Suprapubic skin (tissue), 4 donors: ENCODE results near the gene ANKRD18A. TPM values are rescaled to one million over a fixed set of nuclear protein-coding genes. Genes with fewer than 3 reads are reported as not detected.
"Not testable (repeated sequence)": the region's sequence is repeated elsewhere in the genome, so short reads cannot be mapped to it uniquely, and the experiment has no call there.

ENCODE experiments used
- DNase-seq, 2 donors: peaks; one replicate each; pipeline ENCODE4 v3.0.0-alpha.2; 2019; ENCODE audit warnings: low spot score in 2 of 2
- H3K27ac ChIP-seq: fragments of 200-600 bp; sonication (generic); one replicate; pipeline ENCODE4 v1.5.1; 2019
- H3K27me3 ChIP-seq: fragments of 200-600 bp; sonication (generic); one replicate; pipeline ENCODE4 v1.5.1; 2019
- H3K36me3 ChIP-seq: fragments of 200-600 bp; sonication (generic); one replicate; pipeline ENCODE4 v1.5.1; 2019
- H3K4me1 ChIP-seq: fragments of 200-600 bp; sonication (generic); one replicate; pipeline ENCODE4 v1.5.1; 2019
- H3K4me3 ChIP-seq: fragments of 200-600 bp; sonication (generic); one replicate; pipeline ENCODE4 v1.5.1; 2019; ENCODE audit warnings: mild to moderate bottlenecking
- H3K9me3 ChIP-seq: fragments of 200-600 bp; sonication (generic); one replicate; pipeline ENCODE4 v1.5.1; 2019
- EP300 ChIP-seq: sonication (generic); formaldehyde crosslinking; IDR thresholded peaks from one replicate; pipeline ENCODE4 v1.6.1; 2017; ENCODE audit warnings: antibody characterized with exemption
- POLR2A ChIP-seq, 2 donors: fragments of 450-650 bp; IDR thresholded peaks; one replicate each; pipeline ENCODE4 v1.6.1; 2017; ENCODE audit warnings: antibody characterized with exemption in 2 of 2, mild to moderate bottlenecking in 2 of 2, moderate library complexity in 2 of 2
- POLR2AphosphoS5 ChIP-seq, 3 donors: sonication (generic); formaldehyde crosslinking; IDR thresholded peaks; one replicate each; pipeline ENCODE4 v1.6.1; 2017; ENCODE audit warnings: antibody characterized with exemption in 3 of 3
- WGBS: methylation state at CpG from one replicate; pipeline ENCODE4 v1.1.5; 2018; 5-methylcytosine and 5-hydroxymethylcytosine counted together
- total RNA-seq, 4 donors: library from RNA; depleted of rRNA; stranded (reverse); fragments of >200 nt; gene quantifications; one replicate each; pipeline ENCODE4 v1.1.0, GENCODE V29; 2016
- TF ChIP-seq, protein P1 (sequence below), 2 donors: fragments of 200-600 bp in 1 of 2; fragments of 450-650 bp in 1 of 2; sonication (generic) in 1 of 2; IDR thresholded peaks; one replicate each; pipeline ENCODE4 v1.5.1; 2016 to 2019; ENCODE audit warnings: antibody characterized with exemption in 2 of 2, mild to moderate bottlenecking in 1 of 2, moderate library complexity in 1 of 2

The ANKRD18A gene
- total RNA-seq, 4 donors from 2014 or later: 3.1 to 39.0 (median 3.9) TPM

DNA sequence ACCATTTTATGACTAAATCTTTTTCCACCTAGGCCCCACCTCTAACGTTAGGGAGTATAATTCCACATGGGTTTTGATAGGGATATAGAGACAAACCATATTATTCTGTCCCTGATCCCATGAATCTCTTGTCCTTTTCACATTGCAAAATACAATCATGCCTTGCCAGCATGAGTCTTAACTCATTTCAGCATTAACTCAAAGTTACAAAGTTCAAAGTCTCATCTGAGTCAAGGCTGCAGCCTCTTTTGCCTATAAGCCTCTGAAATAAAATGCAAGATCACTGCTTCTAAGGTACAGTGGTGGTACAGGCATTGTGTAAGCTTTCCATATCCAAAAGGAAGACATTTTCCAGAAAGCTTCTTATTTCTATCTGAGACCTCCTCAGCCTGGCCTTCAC is 54.3 kb downstream of the ANKRD18A start:
- not testable (repeated sequence) for H3K36me3 ChIP-seq, H3K4me1 ChIP-seq, H3K4me3 ChIP-seq, H3K27ac ChIP-seq, H3K9me3 ChIP-seq, H3K27me3 ChIP-seq, DNase-seq
- 79% methylated on average over 1 of the region's 1 CpG for WGBS

DNA sequence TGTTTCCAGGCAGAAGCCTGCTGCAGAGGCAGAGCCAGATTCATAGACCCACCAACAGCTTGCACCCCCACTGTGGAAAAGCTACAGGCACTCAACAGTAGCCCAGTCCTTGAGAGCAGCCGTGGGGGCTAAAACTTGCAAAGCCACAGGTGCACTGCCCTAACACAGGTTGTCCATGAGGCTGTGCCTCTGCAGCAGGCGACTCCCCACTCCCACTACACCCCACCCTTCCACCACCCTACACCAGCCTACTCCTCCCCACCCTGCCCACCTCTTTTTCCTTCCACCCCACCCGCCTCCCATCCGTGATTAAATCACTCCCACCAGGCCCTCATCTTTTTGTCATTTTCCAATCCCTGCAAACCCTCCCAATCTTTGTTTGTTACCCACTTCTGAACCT is 55.2 kb downstream of the ANKRD18A start:
- no CpG with 5 or more reads among the region's 4 CpGs for WGBS
- not testable (repeated sequence) for H3K9me3 ChIP-seq, H3K27me3 ChIP-seq, H3K4me3 ChIP-seq, DNase-seq, H3K27ac ChIP-seq, H3K36me3 ChIP-seq, H3K4me1 ChIP-seq

DNA sequence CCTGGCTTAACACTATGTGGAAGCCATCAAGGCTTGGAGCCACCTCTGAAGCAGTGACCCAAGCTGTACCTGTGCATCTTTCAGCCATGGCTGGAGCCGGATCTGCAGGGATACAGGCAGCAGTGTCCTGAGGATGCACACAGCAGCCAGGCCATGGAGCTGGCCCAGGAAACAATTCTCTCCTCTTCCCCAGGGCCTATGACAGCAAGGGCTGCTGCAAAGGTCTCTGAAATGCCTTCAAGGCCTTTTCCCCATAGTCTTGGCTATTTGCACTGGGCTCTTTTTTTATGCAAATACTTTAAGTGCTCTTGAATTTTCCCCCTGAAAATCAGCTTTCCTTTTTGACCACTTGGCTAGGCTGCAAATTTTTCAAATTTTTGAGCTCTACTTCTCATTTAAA is 56.5 kb downstream of the ANKRD18A start:
- not testable (repeated sequence) for H3K27me3 ChIP-seq, H3K4me1 ChIP-seq, H3K4me3 ChIP-seq, DNase-seq, H3K36me3 ChIP-seq, H3K9me3 ChIP-seq, H3K27ac ChIP-seq
- WGBS: no CpG with 5 or more reads among the region's 1 CpG

DNA sequence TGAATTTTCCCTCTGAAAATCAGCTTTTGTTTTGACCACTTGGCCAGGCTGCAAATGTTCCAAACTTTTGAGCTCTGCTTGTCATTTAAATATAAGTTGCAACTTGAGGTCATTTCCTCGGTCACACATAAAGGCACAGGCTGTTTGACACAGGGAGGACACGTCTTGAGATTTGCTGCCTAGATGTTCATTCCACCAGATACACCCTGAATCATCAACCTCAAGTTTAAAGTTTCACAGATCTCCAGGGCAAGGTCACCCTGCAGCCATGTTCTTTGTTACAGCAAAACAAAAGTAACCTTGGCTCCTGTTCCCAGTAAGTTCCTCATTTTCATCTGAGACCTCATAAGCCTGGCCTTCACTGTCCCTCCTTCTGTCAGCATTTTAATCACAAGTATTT is 59.3 kb downstream of the ANKRD18A start:
- not testable (repeated sequence) for H3K27ac ChIP-seq, H3K9me3 ChIP-seq, H3K27me3 ChIP-seq, DNase-seq, H3K36me3 ChIP-seq, H3K4me3 ChIP-seq, H3K4me1 ChIP-seq
- WGBS: 70% methylated on average over 2 of the region's 2 CpGs

DNA sequence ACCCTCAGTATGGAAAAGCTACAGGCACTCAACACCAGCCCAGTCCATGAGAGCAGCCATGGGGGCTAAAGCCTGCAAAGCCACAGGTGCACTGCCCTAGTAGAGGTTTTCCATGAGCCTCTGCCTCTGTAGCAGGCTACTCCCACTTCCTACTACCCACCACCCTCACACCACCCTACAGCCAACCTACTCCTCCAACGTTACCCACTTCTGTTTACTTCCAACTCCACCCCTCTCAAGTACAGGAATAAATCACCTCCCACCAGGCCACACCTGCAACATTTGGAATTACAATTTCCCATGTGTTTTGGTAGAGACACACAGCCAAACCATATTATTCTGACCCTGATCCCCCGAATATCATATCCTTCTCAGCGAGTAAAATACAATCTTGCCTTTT is 61.2 kb downstream of the ANKRD18A start:
- not testable (repeated sequence) for H3K4me3 ChIP-seq, DNase-seq, H3K27ac ChIP-seq, H3K9me3 ChIP-seq, H3K27me3 ChIP-seq, H3K36me3 ChIP-seq, H3K4me1 ChIP-seq
- 79% methylated on average over 3 of the region's 3 CpGs for WGBS

DNA sequence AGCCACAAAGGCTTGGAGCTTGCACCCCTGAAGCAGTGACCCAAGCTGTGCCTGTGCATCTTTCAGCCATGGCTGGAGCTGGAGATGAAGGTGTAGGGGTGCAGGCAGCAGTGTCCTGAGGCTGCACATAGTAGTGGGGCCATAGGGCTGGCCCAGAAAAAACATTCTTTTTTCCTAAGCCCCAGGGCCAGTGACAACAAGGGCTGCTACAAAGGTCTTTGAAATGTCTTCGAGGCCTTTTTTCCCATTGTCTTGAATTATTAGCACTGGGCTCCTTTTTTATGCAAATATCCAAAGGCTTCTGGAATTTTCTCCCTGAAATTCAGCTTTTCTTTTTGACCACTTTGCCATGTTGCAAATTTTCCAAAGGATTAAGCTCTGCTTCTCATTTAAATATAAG is 62.6 kb downstream of the ANKRD18A start:
- not testable (repeated sequence) for H3K36me3 ChIP-seq, H3K4me3 ChIP-seq, H3K4me1 ChIP-seq, H3K27me3 ChIP-seq, DNase-seq, H3K9me3 ChIP-seq, H3K27ac ChIP-seq
- 75% methylated on average over 1 of the region's 1 CpG for WGBS

DNA sequence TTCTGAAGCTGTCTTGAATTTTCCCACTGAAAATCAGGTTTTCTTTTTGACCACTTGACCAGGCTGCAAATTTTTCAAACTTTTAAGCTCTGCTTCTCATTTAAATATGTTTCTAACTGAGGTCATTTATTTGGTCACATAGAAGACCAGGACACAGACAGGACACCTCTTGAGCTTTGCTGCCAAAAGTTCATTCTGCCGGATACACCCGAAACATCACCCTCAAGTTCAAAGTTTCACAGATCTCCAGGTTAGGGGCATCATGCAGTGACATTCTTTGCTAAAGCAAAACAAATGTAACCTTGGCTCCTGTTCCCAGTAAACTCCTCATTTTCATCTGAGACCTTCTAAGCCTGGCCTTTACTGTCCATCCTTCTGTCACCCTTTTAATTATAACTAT is 65.4 kb downstream of the ANKRD18A start:
- DNase-seq, H3K27me3 ChIP-seq, H3K9me3 ChIP-seq, H3K27ac ChIP-seq, H3K36me3 ChIP-seq, H3K4me3 ChIP-seq, H3K4me1 ChIP-seq: not testable (repeated sequence)
- 100% methylated on average over 2 of the region's 2 CpGs for WGBS

DNA sequence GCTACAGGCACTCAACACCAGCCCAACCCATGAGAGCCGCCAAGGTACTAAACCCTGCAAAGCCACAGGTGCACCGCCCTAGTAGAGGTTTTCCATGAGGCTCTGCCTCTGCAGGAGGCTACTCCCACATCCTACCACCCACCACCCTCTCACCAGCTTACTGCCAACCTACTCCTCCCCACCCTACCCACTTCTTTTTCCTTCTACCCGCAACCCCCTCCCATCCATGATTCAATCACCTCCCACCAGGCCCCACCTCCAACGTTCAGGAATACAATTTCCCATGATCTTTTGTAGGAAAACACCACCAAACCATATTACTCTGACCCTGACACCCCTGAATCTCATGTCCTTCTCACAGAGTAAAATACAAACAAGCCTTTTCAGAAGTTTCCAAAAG is 67.4 kb downstream of the ANKRD18A start:
- not testable (repeated sequence) for DNase-seq, H3K9me3 ChIP-seq, H3K27me3 ChIP-seq, H3K36me3 ChIP-seq, H3K27ac ChIP-seq, H3K4me3 ChIP-seq, H3K4me1 ChIP-seq
- 88% methylated on average over 4 of the region's 4 CpGs for WGBS

DNA sequence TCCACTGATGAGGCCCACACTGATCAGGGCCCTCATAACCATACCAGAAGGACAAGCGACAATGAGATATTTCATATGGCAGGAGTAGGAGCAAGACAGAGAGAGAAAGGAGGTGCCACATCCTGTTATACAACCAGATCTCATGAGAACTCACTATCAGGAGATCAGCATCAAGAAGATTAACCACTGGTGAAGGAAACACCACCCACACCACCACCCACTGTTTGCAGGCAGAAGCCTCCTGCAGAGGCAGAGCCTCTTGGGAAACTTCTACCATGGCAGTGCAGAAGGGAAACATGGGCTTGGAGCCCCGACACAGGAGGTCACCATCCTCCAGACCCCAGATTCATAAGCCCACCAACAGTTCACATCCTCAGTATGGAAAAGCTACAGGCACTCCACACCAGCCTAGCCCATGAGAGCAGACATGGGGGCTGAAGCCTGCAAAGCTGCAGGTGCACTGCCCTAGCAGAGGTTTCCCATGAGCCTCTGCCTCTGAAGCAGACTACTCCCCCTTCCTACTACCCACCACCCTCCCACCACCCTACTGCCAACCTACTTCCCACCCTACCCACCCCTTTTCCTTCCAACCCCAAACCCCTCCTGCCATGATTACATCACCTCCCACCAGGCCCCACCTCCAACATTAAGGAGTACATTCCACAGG is 73.8 kb downstream of the ANKRD18A start:
- H3K27ac ChIP-seq, H3K4me3 ChIP-seq, H3K27me3 ChIP-seq, H3K9me3 ChIP-seq, DNase-seq, H3K36me3 ChIP-seq, H3K4me1 ChIP-seq: not testable (repeated sequence)
- 100% methylated on average over 1 of the region's 2 CpGs for WGBS

DNA sequence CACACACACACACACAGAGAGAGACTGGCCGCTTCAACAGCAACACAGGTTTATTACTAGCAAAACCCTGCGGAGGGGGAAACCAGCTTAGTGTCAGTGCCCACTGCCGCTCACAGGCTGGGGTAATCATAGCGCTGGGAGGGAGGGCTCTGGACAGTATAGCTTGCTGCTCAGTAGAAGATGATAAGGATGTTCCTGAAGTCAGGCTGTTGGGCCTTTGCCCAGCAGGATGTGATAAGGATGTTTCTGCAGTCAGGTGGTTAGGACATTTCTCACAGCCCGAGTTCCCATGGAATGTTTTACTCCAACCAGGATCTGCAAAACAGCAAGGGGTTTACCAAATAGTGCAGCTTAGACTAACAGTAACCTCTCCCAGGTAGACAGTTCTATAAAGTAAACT is 79.9 kb downstream of the ANKRD18A start:
- not testable (repeated sequence) for DNase-seq

DNA sequence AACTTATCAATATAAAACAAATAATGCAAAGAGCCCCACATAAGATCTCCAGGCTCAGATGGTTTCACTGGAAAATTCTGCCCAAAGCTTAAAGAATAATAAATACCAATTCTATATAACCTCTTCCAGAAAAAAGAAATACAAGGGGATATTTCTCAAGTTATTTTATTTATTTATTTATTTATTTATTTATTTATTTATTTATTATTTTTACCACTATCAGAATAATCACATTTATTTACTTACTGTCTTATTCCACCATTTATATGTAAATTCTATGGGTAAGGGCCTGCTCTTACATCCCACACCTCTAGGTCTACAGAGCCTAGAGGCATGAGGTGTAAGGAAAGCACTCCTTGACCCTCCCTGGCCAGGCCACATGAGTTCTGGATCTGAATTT is 91.1 kb downstream of the ANKRD18A start:
- TF ChIP-seq EP300 (no peak), POLR2A (IDR thresholded peaks at IDR 0.05) (no peak), POLR2AphosphoS5 (IDR thresholded peaks at IDR 0.05) (no peak)
- TF ChIP-seq, protein P1, sequence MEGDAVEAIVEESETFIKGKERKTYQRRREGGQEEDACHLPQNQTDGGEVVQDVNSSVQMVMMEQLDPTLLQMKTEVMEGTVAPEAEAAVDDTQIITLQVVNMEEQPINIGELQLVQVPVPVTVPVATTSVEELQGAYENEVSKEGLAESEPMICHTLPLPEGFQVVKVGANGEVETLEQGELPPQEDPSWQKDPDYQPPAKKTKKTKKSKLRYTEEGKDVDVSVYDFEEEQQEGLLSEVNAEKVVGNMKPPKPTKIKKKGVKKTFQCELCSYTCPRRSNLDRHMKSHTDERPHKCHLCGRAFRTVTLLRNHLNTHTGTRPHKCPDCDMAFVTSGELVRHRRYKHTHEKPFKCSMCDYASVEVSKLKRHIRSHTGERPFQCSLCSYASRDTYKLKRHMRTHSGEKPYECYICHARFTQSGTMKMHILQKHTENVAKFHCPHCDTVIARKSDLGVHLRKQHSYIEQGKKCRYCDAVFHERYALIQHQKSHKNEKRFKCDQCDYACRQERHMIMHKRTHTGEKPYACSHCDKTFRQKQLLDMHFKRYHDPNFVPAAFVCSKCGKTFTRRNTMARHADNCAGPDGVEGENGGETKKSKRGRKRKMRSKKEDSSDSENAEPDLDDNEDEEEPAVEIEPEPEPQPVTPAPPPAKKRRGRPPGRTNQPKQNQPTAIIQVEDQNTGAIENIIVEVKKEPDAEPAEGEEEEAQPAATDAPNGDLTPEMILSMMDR (IDR thresholded peaks at IDR 0.05): no peak
- no peaks in the 10 kb centered on the region for H3K9me3 ChIP-seq
- H3K27ac ChIP-seq: no peak overlapping the region
- no peak overlapping the region for H3K4me3 ChIP-seq
- peaks cover 9% of the 10 kb centered on the region for H3K27me3 ChIP-seq
- H3K36me3 ChIP-seq: no peaks in the 10 kb centered on the region
- H3K4me1 ChIP-seq: no peaks in the 10 kb centered on the region
- no peak for DNase-seq

More for the DNA sequence above, 79.9 kb downstream of the ANKRD18A start:
- not testable (repeated sequence) for H3K27me3 ChIP-seq, H3K4me3 ChIP-seq, H3K36me3 ChIP-seq, H3K9me3 ChIP-seq, H3K27ac ChIP-seq, H3K4me1 ChIP-seq
- 42% methylated on average over 5 of the region's 5 CpGs for WGBS
